SK-N-SH (cell line): ENCODE data around the gene GSG1L. TPM values are rescaled to one million over a fixed set of nuclear protein-coding genes. Genes with fewer than 3 reads are reported as not detected.

ENCODE experiments used
- CTCF ChIA-PET: fragments of 300-600, 350-600 bp; formaldehyde crosslinking; extraction: SDS; loops from one replicate; lab custom pipeline; 2021; lab: Yijun Ruan, JAX
- POLR2A ChIA-PET: fragments of 350-600 bp; sonication (Branson Sonifier 250); formaldehyde crosslinking; extraction: SDS; loops from one replicate; lab custom pipeline; 2020; ENCODE audit warnings: antibody characterized with exemption, inconsistent platforms; lab: Yijun Ruan, JAX
- DNase-seq: peaks from one replicate; pipeline ENCODE4 v3.0.0; 2012
- H2AFZ ChIP-seq: fragments of 200-600 bp; sonication (generic); 2 replicates; pipeline ENCODE4 v1.8.1; 2016; ENCODE audit warnings: antibody characterized with exemption, mild to moderate bottlenecking, low read depth
- H3F3A ChIP-seq: fragments of 200-600 bp; sonication (generic); replicated peaks from 2 replicates; pipeline ENCODE3; 2016; ENCODE audit warnings: antibody characterized with exemption, mild to moderate bottlenecking; ENCODE audit not compliant: insufficient read depth
- H3K27ac ChIP-seq, 2 experiments: fragments of 200-500 bp in 1 of 2; fragments of 200-600 bp in 1 of 2; sonication (Bioruptor generic) in 1 of 2; sonication (generic), shearing (Covaris generic) in 1 of 2; 2 replicates each; pipeline versions ENCODE4 v1.5.1 to v1.6.1; 2014 to 2016; ENCODE audit warnings: low read depth in 2 of 2, inconsistent platforms in 1 of 2, low read length in 1 of 2, mild to moderate bottlenecking in 1 of 2, mixed read lengths in 1 of 2
- H3K27me3 ChIP-seq: fragments of 200-600 bp; sonication (generic), shearing (Covaris generic); 2 replicates; pipeline ENCODE4 v1.6.1; 2016; ENCODE audit warnings: mixed run types; ENCODE audit not compliant: insufficient read depth
- H3K36me3 ChIP-seq, 2 experiments: fragments of 200-500 bp in 1 of 2; fragments of 200-600 bp in 1 of 2; sonication (Bioruptor generic) in 1 of 2; sonication (generic) in 1 of 2; replicated peaks in 1 of 2; 2 replicates each; pipeline versions ENCODE3 to v1.5.1; 2014 to 2016; ENCODE audit warnings: low read length in 1 of 2, mild to moderate bottlenecking in 1 of 2; ENCODE audit not compliant: insufficient read depth in 2 of 2, control insufficient read depth in 1 of 2
- H3K4me1 ChIP-seq, 2 experiments: fragments of 200-500 bp in 1 of 2; fragments of 200-600 bp in 1 of 2; sonication (Bioruptor generic) in 1 of 2; sonication (generic), shearing (Covaris generic) in 1 of 2; 2 replicates each; pipeline versions ENCODE4 v1.5.1 to v1.6.1; 2014 to 2016; ENCODE audit warnings: low read depth in 1 of 2, low read length in 1 of 2, mixed run types in 1 of 2; ENCODE audit not compliant: insufficient read depth in 2 of 2, control insufficient read depth in 1 of 2
- H3K4me2 ChIP-seq: fragments of 200-600 bp; sonication (generic), shearing (Covaris generic); 2 replicates; pipeline ENCODE4 v1.6.1; 2017; ENCODE audit warnings: mixed run types
- H3K4me3 ChIP-seq, 2 experiments: fragments of 200-500 bp in 1 of 2; fragments of 200-600 bp in 1 of 2; sonication (Bioruptor generic) in 1 of 2; sonication (generic), shearing (Covaris generic) in 1 of 2; 2 replicates each; pipeline versions ENCODE4 v1.5.1 to v1.8.1; 2014 to 2016; ENCODE audit warnings: low read depth in 2 of 2, inconsistent platforms in 1 of 2, low read length in 1 of 2, mild to moderate bottlenecking in 1 of 2, mixed read lengths in 1 of 2, moderate library complexity in 1 of 2
- H3K79me2 ChIP-seq: fragments of 200-600 bp; sonication (generic); 2 replicates; pipeline ENCODE4 v1.8.1; 2017; ENCODE audit warnings: mild to moderate bottlenecking; ENCODE audit not compliant: insufficient read depth
- H3K9ac ChIP-seq: fragments of 200-600 bp; sonication (generic); 2 replicates; pipeline ENCODE4 v1.6.1; 2017; ENCODE audit warnings: mixed run types
- H3K9me2 ChIP-seq: fragments of 200-600 bp; sonication (generic); 2 replicates; pipeline ENCODE4 v1.6.1; 2017; ENCODE audit warnings: mixed run types
- H3K9me3 ChIP-seq: fragments of 200-600 bp; sonication (generic); 2 replicates; pipeline ENCODE4 v1.6.1; 2017; ENCODE audit warnings: mixed run types, mild to moderate bottlenecking, moderate library complexity
- H4K20me1 ChIP-seq: fragments of 200-600 bp; sonication (generic); 2 replicates; pipeline ENCODE4 v1.6.1; 2017; ENCODE audit warnings: mild to moderate bottlenecking, mixed run types; ENCODE audit not compliant: insufficient read depth
- GABPA ChIP-seq: IDR thresholded peaks from 2 replicates; pipeline ENCODE4 v1.4.0; 2012; ENCODE audit warnings: low read depth, mild to moderate bottlenecking
- GATA2 ChIP-seq: sonication (generic); formaldehyde crosslinking; IDR thresholded peaks from 2 replicates; pipeline ENCODE4 v1.5.0; 2020; ENCODE audit warnings: mild to moderate bottlenecking, missing genetic modification reagents
- PBX3 ChIP-seq: IDR thresholded peaks from 2 replicates; pipeline ENCODE4; 2012
- WGBS: methylation state at CpG from one replicate; pipeline ENCODE4 v1.1.6; 2017; ENCODE audit warnings: low lambda C conversion rate; 5-methylcytosine and 5-hydroxymethylcytosine counted together
- polyA plus RNA-seq, 3 experiments: library from polyadenylated mRNA; depleted of rRNA; stranded (reverse); fragments of >200 nt; gene quantifications; 2 replicates each; pipeline ENCODE4 v1.2.3, GENCODE V29; 2012
- TF ChIP-seq, protein P1 (sequence below): fragments of 150-350 bp; IDR thresholded peaks from 2 replicates; pipeline ENCODE4 v1.6.1; 2016; ENCODE audit warnings: mild to moderate bottlenecking, low read depth, low read length
- TF ChIP-seq, protein P2 (sequence below): IDR thresholded peaks from 2 replicates; pipeline ENCODE4 v1.6.1; 2012; ENCODE audit warnings: mild to moderate bottlenecking, low read depth, low read length, moderate library complexity

The GSG1L gene
- polyA plus RNA-seq, 1 of the 3 experiments (the other 2 are of a cell fraction) = not detected

DNA sequence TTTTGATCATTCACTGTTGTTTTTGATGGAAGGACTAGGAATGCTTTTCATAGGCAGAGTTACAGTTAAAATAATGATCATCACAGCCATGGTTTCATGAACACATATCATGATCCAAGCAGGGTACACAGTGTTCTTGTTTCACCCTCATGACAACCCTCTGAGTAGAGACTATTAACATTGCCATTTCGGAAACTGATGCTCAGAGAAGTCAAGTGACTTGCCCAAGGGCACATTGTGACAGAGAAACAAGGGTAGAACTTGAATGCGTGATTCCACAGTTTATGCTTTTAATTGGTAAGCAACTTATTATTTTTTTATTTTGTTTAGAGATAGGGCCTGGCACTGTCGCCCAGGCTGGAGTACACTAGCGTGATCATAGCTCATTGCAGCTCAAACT lies 311.3 kb downstream of the GSG1L start (continued):
- TF ChIP-seq PBX3 = no peak

GRCh38 chr16:27751676-27752075 lies 311.8 kb downstream of the GSG1L start:
- Histone ChIP-seq H3K9me2 (no peaks in the 10 kb centered on the region), H3F3A (no peaks in the 10 kb centered on the region), H3K9me3 (no peaks in the 10 kb centered on the region)
- TF ChIP-seq GATA2 (CRISPR knock-in tag) = no peak
- TF ChIP-seq, all 33 proteins: peak for 0
- CTCF ChIA-PET = interaction anchor here (0.9 kb wide), 1 partner anchor 107 kb away, joined by 3 read pairs; no protein-coding TSS in a partner anchor
- Histone ChIP-seq H3K4me2 (no peak overlapping the region), H3K79me2 (no peaks in the 10 kb centered on the region), H3K4me1 (no peaks in the 10 kb centered on the region), H3K36me3 (peaks cover 3 to 22% of the 10 kb centered on the region in 2 experiments), H3K9ac (no peak overlapping the region), H4K20me1 (no peaks in the 10 kb centered on the region), H3K4me3 (no peak overlapping the region), H3K27me3 (no peaks in the 10 kb centered on the region), H3K27ac (no peak overlapping the region), H2AFZ (no peak overlapping the region)
- DNase-seq = no peak
- 90% methylated on average over 9 of the region's 9 CpGs for WGBS
- POLR2A ChIA-PET = no interaction called here

DNA sequence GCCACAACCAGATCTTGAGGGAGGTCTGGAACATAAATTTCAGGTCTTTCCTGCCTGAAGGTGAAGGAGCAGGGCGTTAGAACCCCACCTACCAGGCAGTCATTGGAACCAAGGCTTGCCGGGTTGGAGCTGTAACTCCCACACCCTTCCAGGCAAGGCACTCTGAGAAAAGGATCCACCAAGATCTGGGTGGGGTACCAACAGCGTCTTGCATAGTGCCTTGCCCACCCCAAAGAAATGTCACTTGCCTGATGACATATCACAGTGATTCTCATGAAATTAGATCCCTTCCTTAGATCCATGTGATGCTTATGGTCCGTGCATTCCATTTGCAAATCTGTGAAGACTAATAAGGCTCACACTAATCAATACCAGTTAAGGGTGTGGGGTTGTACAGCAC lies 312.3 kb downstream of the GSG1L start:
- Histone ChIP-seq H3K9me3 (no peaks in the 10 kb centered on the region), H3K4me3 (no peak overlapping the region), H3K9me2 (no peaks in the 10 kb centered on the region), H3K9ac (no peak overlapping the region), H3K27ac (no peak overlapping the region), H4K20me1 (no peaks in the 10 kb centered on the region), H2AFZ (no peak overlapping the region), H3K36me3 (peaks cover 3 to 20% of the 10 kb centered on the region in 2 experiments), H3K27me3 (no peaks in the 10 kb centered on the region), H3K4me1 (no peaks in the 10 kb centered on the region), H3F3A (no peaks in the 10 kb centered on the region), H3K4me2 (no peak overlapping the region), H3K79me2 (no peaks in the 10 kb centered on the region)
- ChIA-PET CTCF (no interaction called here), POLR2A (no interaction called here)
- 94% methylated on average over 4 of the region's 4 CpGs for WGBS
- DNase-seq = no peak
- no peak for TF ChIP-seq GABPA
- TF ChIP-seq, protein P1, sequence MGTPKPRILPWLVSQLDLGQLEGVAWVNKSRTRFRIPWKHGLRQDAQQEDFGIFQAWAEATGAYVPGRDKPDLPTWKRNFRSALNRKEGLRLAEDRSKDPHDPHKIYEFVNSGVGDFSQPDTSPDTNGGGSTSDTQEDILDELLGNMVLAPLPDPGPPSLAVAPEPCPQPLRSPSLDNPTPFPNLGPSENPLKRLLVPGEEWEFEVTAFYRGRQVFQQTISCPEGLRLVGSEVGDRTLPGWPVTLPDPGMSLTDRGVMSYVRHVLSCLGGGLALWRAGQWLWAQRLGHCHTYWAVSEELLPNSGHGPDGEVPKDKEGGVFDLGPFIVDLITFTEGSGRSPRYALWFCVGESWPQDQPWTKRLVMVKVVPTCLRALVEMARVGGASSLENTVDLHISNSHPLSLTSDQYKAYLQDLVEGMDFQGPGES = no peak

- no peaks in the 10 kb centered on the region for H3K9me3 ChIP-seq
- peaks cover 3 to 18% of the 10 kb centered on the region in 2 experiments for H3K36me3 ChIP-seq
- 96% methylated on average over 16 of the region's 16 CpGs for WGBS
- ChIA-PET POLR2A (no interaction called here), CTCF (interaction anchor here (0.6 to 1.0 kb wide), 2 partner anchors 136 to 361 kb away, joined by 3 to 4 read pairs; no protein-coding TSS in a partner anchor)
- H3K4me3 ChIP-seq = no peak overlapping the region
- no peak overlapping the region for H2AFZ ChIP-seq
- no peaks in the 10 kb centered on the region for H4K20me1 ChIP-seq
- no peaks in the 10 kb centered on the region for H3K79me2 ChIP-seq
- no peak for DNase-seq
- no peak overlapping the region for H3K4me2 ChIP-seq
- no peaks in the 10 kb centered on the region for H3K9me2 ChIP-seq
- H3K27me3 ChIP-seq = no peaks in the 10 kb centered on the region
- H3K27ac ChIP-seq = no peak overlapping the region
- no peaks in the 10 kb centered on the region for H3F3A ChIP-seq
- no peak overlapping the region for H3K9ac ChIP-seq
- TF ChIP-seq, protein P2, sequence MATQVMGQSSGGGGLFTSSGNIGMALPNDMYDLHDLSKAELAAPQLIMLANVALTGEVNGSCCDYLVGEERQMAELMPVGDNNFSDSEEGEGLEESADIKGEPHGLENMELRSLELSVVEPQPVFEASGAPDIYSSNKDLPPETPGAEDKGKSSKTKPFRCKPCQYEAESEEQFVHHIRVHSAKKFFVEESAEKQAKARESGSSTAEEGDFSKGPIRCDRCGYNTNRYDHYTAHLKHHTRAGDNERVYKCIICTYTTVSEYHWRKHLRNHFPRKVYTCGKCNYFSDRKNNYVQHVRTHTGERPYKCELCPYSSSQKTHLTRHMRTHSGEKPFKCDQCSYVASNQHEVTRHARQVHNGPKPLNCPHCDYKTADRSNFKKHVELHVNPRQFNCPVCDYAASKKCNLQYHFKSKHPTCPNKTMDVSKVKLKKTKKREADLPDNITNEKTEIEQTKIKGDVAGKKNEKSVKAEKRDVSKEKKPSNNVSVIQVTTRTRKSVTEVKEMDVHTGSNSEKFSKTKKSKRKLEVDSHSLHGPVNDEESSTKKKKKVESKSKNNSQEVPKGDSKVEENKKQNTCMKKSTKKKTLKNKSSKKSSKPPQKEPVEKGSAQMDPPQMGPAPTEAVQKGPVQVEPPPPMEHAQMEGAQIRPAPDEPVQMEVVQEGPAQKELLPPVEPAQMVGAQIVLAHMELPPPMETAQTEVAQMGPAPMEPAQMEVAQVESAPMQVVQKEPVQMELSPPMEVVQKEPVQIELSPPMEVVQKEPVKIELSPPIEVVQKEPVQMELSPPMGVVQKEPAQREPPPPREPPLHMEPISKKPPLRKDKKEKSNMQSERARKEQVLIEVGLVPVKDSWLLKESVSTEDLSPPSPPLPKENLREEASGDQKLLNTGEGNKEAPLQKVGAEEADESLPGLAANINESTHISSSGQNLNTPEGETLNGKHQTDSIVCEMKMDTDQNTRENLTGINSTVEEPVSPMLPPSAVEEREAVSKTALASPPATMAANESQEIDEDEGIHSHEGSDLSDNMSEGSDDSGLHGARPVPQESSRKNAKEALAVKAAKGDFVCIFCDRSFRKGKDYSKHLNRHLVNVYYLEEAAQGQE = no peak
- TF ChIP-seq, protein P1 = no peak
- H3K4me1 ChIP-seq = no peaks in the 10 kb centered on the region
Measured at GRCh38 chr16:27749946-27750345, 313.6 kb downstream of the GSG1L start.
